Stimulated activated naive CD8-positive, alpha-beta T cell treated with anti-CD3 and anti-CD28 coated beads, Interleukin-15, amount 100 ng/mL, for 72 hours (primary cell): ENCODE data around the gene CLEC11A.
A peak's percentile ranks its signal among the peaks of the same experiment; 100 is the strongest.

Source experiments
- ATAC-seq: fragments of 150-1000 bp; cut with Tn5 transposase; 2 replicates; pipeline ENCODE4 v1.10.0; 2021; ENCODE audit warnings: mild to moderate bottlenecking, moderate library complexity
- DNase-seq, 2 donors: peaks; one replicate each; pipeline ENCODE4 v3.0.0; 2021 to 2022
- H3K27ac Mint-ChIP-seq, 2 donors: one replicate each; pipeline ENCODE4 v1.8.0; 2022; ENCODE audit warnings: mild to moderate bottlenecking in 2 of 2, mixed read lengths in 2 of 2, moderate library complexity in 2 of 2
- H3K27me3 Mint-ChIP-seq: one replicate; pipeline ENCODE4 v1.8.0; 2022; ENCODE audit warnings: mixed read lengths
- H3K4me1 Mint-ChIP-seq: one replicate; pipeline ENCODE4 v1.8.0; 2022; ENCODE audit warnings: mild to moderate bottlenecking, mixed read lengths
- H3K4me3 Mint-ChIP-seq, 2 donors: one replicate each; pipeline ENCODE4 v1.8.0; 2022; ENCODE audit warnings: mild to moderate bottlenecking in 2 of 2, mixed read lengths in 2 of 2, moderate library complexity in 1 of 2
- H3K9me3 Mint-ChIP-seq, 2 donors: one replicate each; pipeline ENCODE4 v1.8.0; 2022; ENCODE audit warnings: mixed read lengths in 2 of 2

CLEC11A gene

DNA sequence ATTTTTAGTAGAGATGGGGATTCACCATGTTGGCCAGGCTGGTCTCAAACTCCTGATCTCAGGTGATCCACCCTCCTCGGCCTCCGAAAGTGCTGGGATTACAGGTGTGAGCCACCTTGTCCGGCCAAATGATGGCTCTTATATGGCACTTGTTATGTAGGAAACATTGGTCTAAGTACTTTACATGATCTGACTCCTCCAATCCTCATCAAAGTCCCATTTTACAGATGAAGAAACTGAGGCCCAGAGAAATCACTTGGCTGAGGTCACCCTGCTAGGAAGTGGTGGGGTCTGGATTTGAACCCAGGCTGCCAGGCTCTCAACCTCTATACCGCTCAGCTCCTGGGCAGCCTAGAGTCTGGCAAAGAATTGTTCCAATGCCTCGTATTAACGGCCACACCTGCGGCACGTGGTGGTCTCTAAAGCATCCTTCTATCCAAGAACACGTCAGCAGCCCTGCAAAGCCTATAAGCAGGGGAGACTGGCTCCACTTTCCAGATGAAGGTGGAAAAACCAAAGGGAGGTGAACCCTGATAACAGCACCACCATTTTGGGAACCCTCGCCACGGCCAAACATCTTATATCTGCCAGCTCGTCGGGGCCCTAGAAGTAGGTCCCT, 21.7 kb upstream of the CLEC11A start:
- DNase-seq, result no peak
- Mint-ChIP-seq H3K4me1 (peaks cover 13% of the 10 kb centered on the region), H3K27ac (no peak overlapping the region), H3K27me3 (peaks cover 63% of the 10 kb centered on the region), H3K4me3 (no peak overlapping the region), H3K9me3 (no peaks in the 10 kb centered on the region)
- no peak for ATAC-seq

DNA sequence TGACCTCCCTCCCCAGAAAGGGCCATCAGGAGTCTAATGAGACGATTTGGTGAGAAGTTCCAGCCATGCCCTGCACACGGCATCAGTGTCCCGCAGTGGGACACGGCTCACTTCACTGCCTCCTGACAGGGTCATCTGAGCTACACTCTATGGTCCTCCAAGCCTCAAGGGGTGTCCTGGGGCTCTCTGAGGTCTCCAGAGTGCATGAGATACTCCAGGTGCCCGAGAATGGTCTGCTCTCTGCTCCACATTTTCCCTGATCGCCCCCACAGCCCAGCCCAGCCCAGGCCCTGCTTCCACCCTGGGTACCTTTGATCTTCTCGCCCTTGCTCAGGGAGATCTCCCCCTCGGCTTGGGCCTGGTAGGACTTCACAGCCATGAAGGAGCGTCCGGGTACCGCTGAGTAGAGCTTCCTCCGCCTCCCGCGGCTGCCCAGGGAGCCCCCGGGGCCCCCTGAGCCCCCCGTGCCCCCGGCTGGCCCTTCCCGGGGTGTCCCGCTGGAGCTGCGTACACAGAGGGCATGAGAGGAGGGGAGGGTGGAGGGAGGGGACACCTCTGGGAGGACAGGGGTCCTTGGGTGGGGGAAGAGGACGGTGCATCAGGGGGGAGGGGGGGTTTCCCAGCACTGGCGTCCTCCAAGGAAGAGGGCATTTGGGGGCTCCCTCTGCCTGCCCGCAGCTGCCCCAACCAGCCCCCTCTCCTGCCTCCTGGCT, 20.9 kb upstream of the CLEC11A start:
- Mint-ChIP-seq H3K4me1 (peaks cover 18% of the 10 kb centered on the region), H3K27ac (no peak overlapping the region), H3K27me3 (peaks cover 54% of the 10 kb centered on the region), H3K9me3 (no peaks in the 10 kb centered on the region), H3K4me3 (no peak overlapping the region)
- ATAC-seq, result no peak
- DNase-seq, result no peak

DNA sequence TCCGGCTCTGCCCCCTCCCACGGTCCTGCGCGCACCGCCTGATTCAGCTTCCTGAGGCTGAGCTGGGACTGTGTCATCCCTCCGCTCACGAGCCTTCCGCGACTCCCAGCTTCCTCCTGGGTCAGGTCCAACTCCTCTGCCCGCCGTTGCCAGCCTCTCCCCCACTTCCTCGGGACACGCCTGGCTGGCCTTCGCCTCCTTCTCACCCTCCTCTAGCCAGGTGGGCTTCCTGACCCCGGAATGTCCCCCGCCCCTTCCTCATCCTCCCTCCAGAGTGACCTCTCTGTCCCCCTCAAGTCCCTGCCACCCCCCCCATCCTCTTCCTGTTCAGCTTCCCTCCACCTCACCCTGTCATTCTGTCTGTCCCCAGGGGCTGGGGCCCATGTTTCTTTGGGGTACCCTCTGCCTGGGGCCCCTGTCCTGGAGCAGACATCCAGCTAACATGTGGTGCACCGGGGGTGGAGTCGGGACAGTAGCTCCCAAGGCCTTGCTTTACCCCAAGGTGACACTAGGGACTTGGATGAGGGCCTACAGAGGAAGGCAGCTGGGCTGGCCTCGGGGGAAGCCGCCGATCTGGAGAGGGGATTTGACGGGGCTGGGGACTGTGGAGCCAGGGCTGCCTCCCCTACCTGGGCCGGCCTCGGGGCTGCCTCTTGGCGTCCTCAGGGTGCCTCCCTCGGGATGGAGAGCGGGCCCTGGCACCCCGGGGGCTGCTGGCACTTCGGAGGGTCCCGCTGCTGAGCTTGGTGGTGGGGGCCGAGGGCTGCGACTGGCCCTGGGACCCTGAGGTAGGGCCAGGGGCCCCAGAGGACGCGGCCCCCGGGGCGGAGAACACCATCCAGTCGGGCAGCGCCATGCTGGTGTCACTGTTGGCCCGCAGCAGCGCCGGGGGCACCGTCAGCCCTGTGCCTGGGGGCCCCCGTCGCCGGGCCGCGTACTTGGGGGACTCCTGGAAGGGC, 20.0 kb upstream of the CLEC11A start:
- peak; percentile 9 for ATAC-seq
- H3K27ac Mint-ChIP-seq, result peak overlapping the region in 1 of 2 donors; percentile 48
- no peak for DNase-seq
- H3K4me3 Mint-ChIP-seq, result no peak overlapping the region
- H3K27me3 Mint-ChIP-seq, result peaks cover 46% of the 10 kb centered on the region
- H3K9me3 Mint-ChIP-seq, result no peaks in the 10 kb centered on the region
- H3K4me1 Mint-ChIP-seq, result peaks cover 24% of the 10 kb centered on the region

DNA sequence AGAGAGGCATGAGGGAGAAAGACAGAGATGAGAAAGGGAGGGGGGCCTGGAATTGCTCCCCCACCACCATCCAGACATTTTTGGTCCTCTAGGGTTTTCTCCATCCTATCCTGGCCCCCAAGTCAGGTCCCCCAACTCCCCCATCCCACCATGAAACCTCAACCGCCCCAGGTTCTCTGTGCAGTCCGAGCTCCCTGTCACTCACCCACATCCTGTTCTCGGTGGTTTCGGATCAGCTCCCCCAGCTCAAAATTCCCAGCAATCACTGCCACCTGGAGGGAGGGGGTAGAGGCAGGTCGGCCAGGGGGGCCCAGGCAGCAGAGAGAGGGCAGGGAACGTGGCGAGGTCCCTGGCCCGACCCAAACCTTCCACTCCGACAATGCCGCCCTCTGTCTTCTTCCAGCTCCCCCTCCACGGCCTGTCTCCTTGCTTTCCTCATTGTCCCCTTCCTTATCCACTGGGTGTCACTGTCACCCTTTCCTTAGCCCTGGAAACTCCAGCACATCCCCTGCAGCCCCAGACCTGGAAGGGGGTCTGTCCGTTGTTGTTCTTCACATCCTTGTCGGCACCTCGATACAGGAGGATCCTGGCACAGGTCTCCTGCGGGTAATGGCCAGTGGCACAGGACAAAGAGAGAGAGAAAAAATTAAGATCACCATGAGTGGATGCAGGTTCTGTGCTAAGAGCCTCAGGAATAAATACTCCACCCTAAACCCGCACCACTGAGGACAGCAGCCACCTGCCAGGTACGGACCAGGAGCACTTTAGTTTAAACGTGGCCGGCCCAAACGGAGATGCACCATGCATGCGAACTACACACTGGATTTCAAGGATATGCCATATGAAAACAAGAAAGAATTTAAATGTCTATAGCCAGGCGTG, 19.0 kb upstream of the CLEC11A start:
- H3K4me3 Mint-ChIP-seq, result no peak overlapping the region
- H3K9me3 Mint-ChIP-seq, result no peaks in the 10 kb centered on the region
- DNase-seq (no peak), ATAC-seq (no peak)
- H3K4me1 Mint-ChIP-seq, result peaks cover 24% of the 10 kb centered on the region
- H3K27ac Mint-ChIP-seq, result no peak overlapping the region
- peaks cover 37% of the 10 kb centered on the region for H3K27me3 Mint-ChIP-seq

DNA sequence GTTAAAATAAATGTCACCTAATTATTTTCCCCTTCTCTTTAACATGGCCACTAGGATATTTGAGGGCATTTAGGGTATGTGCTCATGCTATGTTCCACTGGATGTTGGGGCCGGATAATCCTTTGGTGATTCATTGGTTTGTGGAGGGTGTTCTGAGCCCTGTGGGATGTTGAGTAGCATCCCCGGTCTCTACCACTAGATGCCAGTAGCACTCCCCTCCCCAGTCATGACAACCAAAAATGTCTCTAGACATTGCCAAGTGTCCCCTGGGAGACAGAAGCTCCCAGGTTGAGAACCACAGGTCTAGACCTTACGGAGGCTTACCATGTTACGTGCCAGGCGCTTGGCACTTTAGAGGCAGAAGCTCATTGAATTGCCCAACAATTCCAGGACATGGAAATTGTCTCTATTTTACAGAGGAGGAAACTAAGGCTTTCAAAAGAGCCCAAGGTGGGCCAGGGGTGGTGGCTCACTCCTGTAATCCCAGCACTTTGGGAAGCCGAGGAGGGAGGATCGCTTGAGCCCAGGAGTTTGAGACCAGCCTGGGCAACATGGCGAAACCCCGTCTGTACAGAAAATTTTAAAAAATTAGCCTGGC, 17.6 kb upstream of the CLEC11A start:
- DNase-seq (peak in 1 of 2 donors; percentile 57), ATAC-seq (peak; percentile 89)
- H3K27me3 Mint-ChIP-seq, result peaks cover 26% of the 10 kb centered on the region
- no peaks in the 10 kb centered on the region for H3K9me3 Mint-ChIP-seq
- no peak overlapping the region for H3K27ac Mint-ChIP-seq
- peaks cover 24% of the 10 kb centered on the region for H3K4me1 Mint-ChIP-seq
- H3K4me3 Mint-ChIP-seq, result no peak overlapping the region

DNA sequence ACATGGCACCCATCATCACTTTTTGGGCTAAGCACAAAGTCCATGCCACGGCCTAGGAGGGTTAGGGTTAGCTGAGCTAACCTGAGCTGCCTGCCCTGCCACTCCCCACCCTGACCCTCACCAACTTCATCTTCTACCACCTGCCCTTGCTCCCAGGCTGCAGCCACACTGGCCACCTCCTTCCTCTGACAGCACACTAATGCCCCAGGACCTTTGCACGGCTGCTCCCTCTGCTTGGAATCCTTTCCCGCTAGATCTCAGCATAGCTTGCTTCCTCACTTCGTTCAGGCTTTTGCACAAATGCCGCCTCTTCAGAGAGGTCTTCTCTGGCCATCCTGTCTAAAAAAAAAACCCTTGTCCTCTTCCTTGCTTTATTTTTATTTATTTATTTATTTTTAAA, 16.8 kb upstream of the CLEC11A start:
- H3K27ac Mint-ChIP-seq, result no peak overlapping the region
- H3K4me3 Mint-ChIP-seq, result no peak overlapping the region
- ATAC-seq (no peak), DNase-seq (no peak)
- H3K27me3 Mint-ChIP-seq, result peaks cover 23% of the 10 kb centered on the region
- no peaks in the 10 kb centered on the region for H3K9me3 Mint-ChIP-seq
- H3K4me1 Mint-ChIP-seq, result peaks cover 24% of the 10 kb centered on the region

DNA sequence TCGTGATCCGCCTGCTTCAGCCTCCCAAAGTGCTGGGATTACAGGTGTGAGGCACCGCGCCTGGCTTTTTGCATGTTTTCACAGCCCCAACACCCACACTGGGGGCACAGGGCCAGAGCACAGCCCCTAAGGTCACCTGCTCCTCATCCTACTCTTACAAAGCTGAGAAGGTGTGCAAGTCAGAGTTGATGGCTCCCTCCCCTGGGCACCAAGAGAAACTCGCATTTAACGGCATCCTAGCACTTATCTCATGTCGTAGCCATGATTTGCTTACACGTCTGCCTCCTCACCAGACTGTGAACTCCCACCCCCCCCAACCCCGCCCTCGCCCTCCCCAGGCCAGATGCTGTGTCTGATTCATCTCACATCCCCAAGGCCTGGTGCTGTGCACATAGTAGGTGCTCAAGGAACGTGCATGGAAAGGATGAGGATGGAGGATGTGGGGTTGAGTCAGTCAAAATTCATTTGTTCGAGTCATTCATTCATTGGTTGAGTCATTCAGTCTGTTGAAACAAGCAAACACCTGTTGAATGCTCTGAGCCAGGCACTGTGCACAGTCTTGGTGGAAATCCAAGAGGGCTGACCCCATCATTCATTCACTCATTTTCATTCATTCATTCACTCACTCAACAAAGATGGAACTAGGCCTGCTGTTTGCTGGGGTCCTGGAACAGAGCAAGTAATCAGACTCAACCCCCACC, 14.8 kb upstream of the CLEC11A start:
- no peak for DNase-seq
- H3K27me3 Mint-ChIP-seq, result peaks cover 15% of the 10 kb centered on the region
- H3K9me3 Mint-ChIP-seq, result no peaks in the 10 kb centered on the region

DNA sequence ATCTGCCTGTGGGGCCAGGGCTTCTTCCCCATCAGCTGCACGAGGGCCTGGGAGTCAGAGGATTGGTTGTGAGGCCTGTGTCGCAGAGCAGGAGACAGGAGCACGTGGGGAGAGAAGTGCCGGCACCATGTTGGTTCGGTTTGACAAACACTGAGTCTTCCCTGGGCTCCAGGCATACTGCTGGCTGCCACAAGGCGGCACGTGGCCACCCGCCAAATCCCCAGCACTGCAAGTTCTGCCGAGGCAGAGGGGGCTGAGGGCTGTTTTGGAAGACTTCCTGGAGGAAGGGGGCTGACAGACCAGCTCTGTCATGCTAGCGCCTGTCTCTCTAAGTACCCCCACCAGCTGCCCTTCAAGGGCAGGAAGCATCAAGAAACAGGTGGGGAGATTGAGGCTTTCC, 13.1 kb upstream of the CLEC11A start:
- no peak for ATAC-seq
- no peaks in the 10 kb centered on the region for H3K9me3 Mint-ChIP-seq
- no peak overlapping the region for H3K4me3 Mint-ChIP-seq
- no peak overlapping the region for H3K27ac Mint-ChIP-seq
- peaks cover 38% of the 10 kb centered on the region for H3K4me1 Mint-ChIP-seq
- DNase-seq, result no peak
- no peaks in the 10 kb centered on the region for H3K27me3 Mint-ChIP-seq

More for the DNA sequence above, 14.8 kb upstream of the CLEC11A start:
- H3K4me3 Mint-ChIP-seq, result no peak overlapping the region
- H3K4me1 Mint-ChIP-seq, result peaks cover 37% of the 10 kb centered on the region
- no peak overlapping the region for H3K27ac Mint-ChIP-seq
- ATAC-seq, result no peak

DNA sequence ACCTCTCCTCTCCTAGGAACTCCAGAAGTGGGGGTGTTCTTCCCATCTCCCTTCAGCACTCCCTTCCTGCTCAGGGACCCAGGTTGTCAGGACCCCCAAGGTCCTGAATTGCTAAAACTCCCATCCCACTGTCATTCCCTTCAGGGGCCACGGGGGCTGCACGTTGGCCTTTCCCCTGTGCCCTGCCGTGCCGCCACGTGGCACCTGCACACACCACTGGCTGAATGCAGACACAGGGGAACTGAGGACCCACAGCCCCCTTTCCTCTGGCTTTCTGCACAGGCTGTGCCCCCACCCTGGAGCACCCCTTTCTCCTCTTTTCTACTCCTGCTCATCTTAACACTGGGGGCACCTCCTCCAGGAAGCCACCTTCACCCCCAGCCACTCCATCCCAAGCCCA, 12.6 kb upstream of the CLEC11A start:
- Mint-ChIP-seq H3K4me1 (peaks cover 35% of the 10 kb centered on the region), H3K9me3 (no peaks in the 10 kb centered on the region), H3K27ac (no peak overlapping the region), H3K4me3 (no peak overlapping the region), H3K27me3 (no peaks in the 10 kb centered on the region)
- no peak for DNase-seq
- ATAC-seq, result no peak

DNA sequence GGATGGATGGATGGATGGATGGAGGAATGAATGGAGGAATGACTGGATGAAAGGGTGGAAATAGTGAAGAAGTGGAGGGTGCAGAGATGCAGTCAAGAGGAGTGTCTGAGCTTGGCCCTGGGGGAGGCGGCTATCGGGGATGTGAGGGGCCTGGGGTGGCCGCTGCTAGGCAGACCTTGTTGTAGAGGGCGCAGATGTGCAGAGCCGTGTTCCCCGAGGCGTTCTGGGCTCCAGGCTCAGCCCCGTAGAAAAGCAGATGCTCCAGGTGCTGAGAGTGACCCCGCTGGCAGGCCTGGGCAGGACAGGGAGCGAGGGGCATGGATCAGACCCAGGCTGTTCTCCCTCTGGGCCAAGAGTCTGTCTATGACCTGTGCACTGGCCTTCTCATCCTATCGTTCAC, 12.0 kb upstream of the CLEC11A start:
- DNase-seq (no peak), ATAC-seq (no peak)
- Mint-ChIP-seq H3K9me3 (no peaks in the 10 kb centered on the region), H3K4me3 (no peak overlapping the region), H3K27ac (no peak overlapping the region), H3K4me1 (peaks cover 33% of the 10 kb centered on the region), H3K27me3 (no peaks in the 10 kb centered on the region)

DNA sequence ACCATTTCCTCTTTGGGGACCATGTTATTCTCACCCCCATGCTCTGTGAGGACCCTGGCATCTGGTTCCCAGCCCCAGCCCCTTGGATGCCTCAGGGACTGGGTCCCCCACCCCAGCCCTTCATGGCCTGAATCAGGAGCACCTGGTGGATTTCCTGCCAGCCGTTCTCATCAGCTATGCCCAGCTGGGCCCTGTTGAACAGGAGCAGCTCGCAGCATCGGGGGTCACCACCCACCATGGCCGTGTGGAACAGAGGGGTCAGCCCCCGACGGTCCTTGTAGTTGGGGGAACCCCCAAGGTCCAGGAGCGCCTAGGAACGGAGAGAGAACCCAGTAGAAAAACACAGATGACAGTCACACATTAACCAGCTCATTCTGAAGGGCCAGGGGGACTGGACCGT, 11.4 kb upstream of the CLEC11A start:
- H3K9me3 Mint-ChIP-seq, result no peaks in the 10 kb centered on the region
- H3K4me3 Mint-ChIP-seq, result no peak overlapping the region
- no peaks in the 10 kb centered on the region for H3K27me3 Mint-ChIP-seq
- no peak overlapping the region for H3K27ac Mint-ChIP-seq
- H3K4me1 Mint-ChIP-seq, result peaks cover 33% of the 10 kb centered on the region
- DNase-seq (no peak), ATAC-seq (no peak)

DNA sequence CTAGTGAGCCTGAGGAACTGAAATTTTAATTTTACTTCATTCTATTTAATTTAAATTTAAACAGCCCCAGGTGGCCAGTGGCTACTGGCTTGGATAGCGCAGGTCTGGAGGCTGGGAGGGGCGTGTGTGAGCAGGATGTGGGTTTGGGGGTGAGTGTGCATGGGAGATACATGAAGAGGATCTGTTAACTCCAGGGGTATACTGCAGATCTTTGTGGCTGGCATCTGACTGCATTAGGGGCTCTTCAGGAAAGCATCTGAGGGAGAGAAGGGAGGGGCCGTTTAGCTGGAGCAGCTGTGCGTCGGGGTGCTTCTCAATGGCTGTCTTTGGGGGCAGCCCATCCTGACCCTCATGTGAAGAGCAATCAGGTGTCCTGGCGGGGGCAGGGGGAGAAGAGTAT, 10.3 kb upstream of the CLEC11A start:
- no peak overlapping the region for H3K27ac Mint-ChIP-seq
- H3K4me1 Mint-ChIP-seq, result peaks cover 31% of the 10 kb centered on the region
- H3K27me3 Mint-ChIP-seq, result peaks cover 9% of the 10 kb centered on the region
- DNase-seq (no peak), ATAC-seq (no peak)
- no peaks in the 10 kb centered on the region for H3K9me3 Mint-ChIP-seq
- peak overlapping the region; percentile 46 to 60 for H3K4me3 Mint-ChIP-seq

DNA sequence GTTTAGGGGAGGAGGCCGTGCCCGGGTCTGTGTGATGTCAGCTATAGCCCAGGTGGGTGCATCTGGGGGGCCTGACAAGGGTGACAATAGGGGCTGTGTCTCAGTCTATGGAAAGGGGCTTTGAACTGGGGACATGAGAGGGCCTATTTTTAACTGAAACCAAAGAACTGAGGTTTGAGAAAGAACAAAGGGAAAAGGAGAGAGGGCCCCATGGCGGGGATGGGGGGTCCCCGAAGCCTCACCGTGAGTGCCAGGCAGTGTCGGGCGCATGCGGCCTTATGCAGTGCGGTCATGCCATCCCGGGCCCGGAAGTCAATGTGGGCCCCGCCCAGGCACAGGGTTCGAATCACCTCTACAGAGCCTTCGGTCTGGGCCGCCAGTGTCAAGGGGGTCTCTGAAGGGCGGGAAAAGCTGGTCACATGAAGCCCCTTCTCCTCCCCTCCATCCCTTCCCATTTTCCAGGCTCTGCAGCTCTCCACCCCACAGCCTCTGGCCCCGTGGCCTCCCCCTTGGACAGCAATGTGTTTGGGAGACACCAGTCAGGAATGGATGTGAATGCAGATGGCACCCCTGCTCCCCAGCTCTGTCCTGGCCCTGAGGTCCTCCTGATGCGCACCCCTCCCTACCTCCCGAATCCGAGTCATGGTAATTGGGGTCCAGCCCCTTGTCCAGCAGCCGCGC, 9.5 kb upstream of the CLEC11A start:
- ATAC-seq (peak; percentile 57), DNase-seq (no peak)
- peak overlapping the region; percentile 0 to 16 for H3K27ac Mint-ChIP-seq
- H3K9me3 Mint-ChIP-seq, result no peaks in the 10 kb centered on the region
- peak overlapping the region in 1 of 2 donors; percentile 60 for H3K4me3 Mint-ChIP-seq
- peaks cover 32% of the 10 kb centered on the region for H3K4me1 Mint-ChIP-seq
- H3K27me3 Mint-ChIP-seq, result peaks cover 9% of the 10 kb centered on the region
